OCI-LY7 (cell line): ENCODE measurements around the gene TCEA3.

Experiments
- CTCF ChIP-seq: fragments of 200-600 bp; sonication (generic); conservative IDR thresholded peaks from 2 replicates; pipeline ENCODE4 v1.5.1; 2014; ENCODE audit warnings: mild to moderate bottlenecking, antibody characterized with exemption, low read length, moderate library complexity, mixed read lengths
- EZH2phosphoT487 ChIP-seq: fragments of 200-600 bp; sonication (generic); IDR thresholded peaks from 2 replicates; pipeline ENCODE4 v1.6.1; 2018; ENCODE audit warnings: low read depth, borderline replicate concordance, mild to moderate bottlenecking, mixed run types, antibody characterized with exemption, low read length, moderate library complexity, mixed read lengths

GRCh38 chr1:23472351-23473036 lies 47.9 kb upstream of the TCEA3 start:
- TF ChIP-seq EZH2phosphoT487 (no peak), CTCF (no peak)
